H9 (cell line): ENCODE data around the gene TMEM63B. TPM values are rescaled to one million over a fixed set of nuclear protein-coding genes. Genes with fewer than 3 reads are reported as not detected.

Experiments used
- DNase-seq: peaks from one replicate; pipeline ENCODE4 v3.0.0-alpha.2; 2017
- H2AFZ ChIP-seq: one replicate; pipeline ENCODE4 v1.6.1; 2013; ENCODE audit warnings: mild to moderate bottlenecking, low read length, control low read depth, moderate library complexity
- H2AK5ac ChIP-seq: 2 replicates; pipeline ENCODE4 v1.6.1; 2013; ENCODE audit warnings: low read length, control low read depth, mixed read lengths; ENCODE audit not compliant: insufficient read length
- H2BK120ac ChIP-seq: one replicate; pipeline ENCODE4 v1.6.1; 2013; ENCODE audit warnings: low read depth, mild to moderate bottlenecking, low read length, control low read depth, inconsistent platforms; ENCODE audit not compliant: poor library complexity, severe bottlenecking
- H2BK12ac ChIP-seq: 2 replicates; pipeline ENCODE4 v1.6.1; 2013; ENCODE audit warnings: low read length, control low read depth, mixed read lengths, low read depth; ENCODE audit not compliant: insufficient read length
- H2BK15ac ChIP-seq: 2 replicates; pipeline ENCODE4 v1.6.1; 2013; ENCODE audit warnings: low read depth, low read length, control low read depth
- H2BK20ac ChIP-seq: one replicate; pipeline ENCODE4 v1.6.1; 2013; ENCODE audit warnings: low read depth, mild to moderate bottlenecking, low read length, control low read depth, inconsistent platforms; ENCODE audit not compliant: poor library complexity, severe bottlenecking
- H2BK5ac ChIP-seq: 2 replicates; pipeline ENCODE4 v1.6.1; 2013; ENCODE audit warnings: low read length, control low read depth, mixed read lengths; ENCODE audit not compliant: insufficient read length
- H3K14ac ChIP-seq: 2 replicates; pipeline ENCODE4 v1.6.1; 2013; ENCODE audit warnings: low read length, control low read depth; ENCODE audit not compliant: insufficient read depth
- H3K18ac ChIP-seq: 2 replicates; pipeline ENCODE4 v1.6.1; 2013; ENCODE audit warnings: low read depth, mild to moderate bottlenecking, mixed read lengths, low read length, control low read depth; ENCODE audit not compliant: insufficient read length
- H3K23ac ChIP-seq: 2 replicates; pipeline ENCODE4 v1.6.1; 2013; ENCODE audit warnings: low read length, control low read depth, mixed read lengths, low read depth; ENCODE audit not compliant: insufficient read length
- H3K23me2 ChIP-seq: 2 replicates; pipeline ENCODE4 v1.6.1; 2013; ENCODE audit warnings: low read depth, mild to moderate bottlenecking, mixed read lengths, low read length, control low read depth; ENCODE audit not compliant: insufficient read length, poor library complexity, severe bottlenecking
- H3K27ac ChIP-seq: 2 replicates; pipeline ENCODE4 v1.5.1; 2013; ENCODE audit warnings: low read length, control low read depth, mixed read lengths, low read depth; ENCODE audit not compliant: insufficient read length
- H3K27me3 ChIP-seq: 2 replicates; pipeline ENCODE4 v1.6.1; 2013; ENCODE audit warnings: low read length, control low read depth, inconsistent platforms; ENCODE audit not compliant: insufficient read depth
- H3K4ac ChIP-seq: 2 replicates; pipeline ENCODE4 v1.6.1; 2013; ENCODE audit warnings: low read depth, mild to moderate bottlenecking, control low read depth, inconsistent platforms, low read length, moderate library complexity
- H3K4me1 ChIP-seq: 2 replicates; pipeline ENCODE4 v1.6.1; 2013; ENCODE audit warnings: low read length, control low read depth, inconsistent platforms; ENCODE audit not compliant: insufficient read depth
- H3K4me2 ChIP-seq: 2 replicates; pipeline ENCODE4 v1.6.1; 2013; ENCODE audit warnings: low read length, control low read depth, mixed read lengths; ENCODE audit not compliant: insufficient read length, insufficient read depth
- H3K56ac ChIP-seq: 2 replicates; pipeline ENCODE4 v1.6.1; 2013; ENCODE audit warnings: low read depth, mild to moderate bottlenecking, mixed read lengths, low read length, control low read depth; ENCODE audit not compliant: insufficient read length
- H3K79me1 ChIP-seq: 2 replicates; pipeline ENCODE4 v1.6.1; 2013; ENCODE audit warnings: low read depth, mild to moderate bottlenecking, moderate library complexity, low read length, control low read depth, inconsistent platforms; ENCODE audit not compliant: insufficient read depth, poor library complexity, severe bottlenecking
- H3K79me2 ChIP-seq: 2 replicates; pipeline ENCODE4 v1.6.1; 2013; ENCODE audit warnings: low read length, control low read depth, inconsistent platforms; ENCODE audit not compliant: insufficient read depth
- H3K9ac ChIP-seq: 2 replicates; pipeline ENCODE4 v1.6.1; 2013; ENCODE audit warnings: low read length, control low read depth, mixed read lengths; ENCODE audit not compliant: insufficient read length; ENCODE audit errors: extremely low read depth
- H3K9me3 ChIP-seq: one replicate; pipeline ENCODE4 v1.6.1; 2013; ENCODE audit warnings: low read depth, low read length, inconsistent platforms; ENCODE audit not compliant: control insufficient read depth
- H3T11ph ChIP-seq: one replicate; pipeline ENCODE4 v1.6.1; 2013; ENCODE audit warnings: mild to moderate bottlenecking, low read length, control low read depth, inconsistent platforms
- H4K20me1 ChIP-seq: one replicate; pipeline ENCODE4 v1.6.1; 2013; ENCODE audit not compliant: control insufficient read depth, insufficient read length, insufficient read depth
- H4K5ac ChIP-seq: 2 replicates; pipeline ENCODE4 v1.6.1; 2013; ENCODE audit warnings: low read depth, mild to moderate bottlenecking, mixed read lengths, low read length, control low read depth; ENCODE audit not compliant: insufficient read length
- H4K8ac ChIP-seq: replicated peaks from 2 replicates; pipeline ENCODE4 v1.6.1; 2013; ENCODE audit warnings: low read length, control low read depth, mixed read lengths, low read depth; ENCODE audit not compliant: insufficient read length
- H4K91ac ChIP-seq: 2 replicates; pipeline ENCODE4 v1.6.1; 2013; ENCODE audit warnings: low read depth, mild to moderate bottlenecking, moderate library complexity, mixed read lengths, low read length, control low read depth; ENCODE audit not compliant: insufficient read length
- H3K27ac Mint-ChIP-seq, 3 experiments: 2 replicates in 2 of 3; 3 replicates in 1 of 3; pipeline ENCODE4 v1.8.0; 2020 to 2021; ENCODE audit warnings: mixed read lengths in 3 of 3, mild to moderate bottlenecking in 1 of 3, moderate library complexity in 1 of 3
- H3K27me3 Mint-ChIP-seq: 2 replicates; pipeline ENCODE4 v1.8.0; 2021; ENCODE audit warnings: low read depth, mild to moderate bottlenecking, moderate library complexity, mixed read lengths
- H3K36me3 Mint-ChIP-seq, 3 experiments: 2 replicates in 2 of 3; 3 replicates in 1 of 3; pipeline ENCODE4 v1.8.0; 2020 to 2021; ENCODE audit warnings: low read depth in 3 of 3, mixed read lengths in 3 of 3; ENCODE audit not compliant: insufficient read depth in 1 of 3
- H3K4me1 Mint-ChIP-seq, 2 experiments: 2 replicates each; pipeline ENCODE4 v1.8.0; 2020; ENCODE audit warnings: mixed read lengths in 2 of 2
- H3K4me3 Mint-ChIP-seq, 2 experiments: 2 replicates in 1 of 2; 3 replicates in 1 of 2; pipeline ENCODE4 v1.8.0; 2020 to 2021; ENCODE audit warnings: mild to moderate bottlenecking in 2 of 2, mixed read lengths in 2 of 2, moderate library complexity in 1 of 2
- H3K9me3 Mint-ChIP-seq, 2 experiments: 2 replicates in 1 of 2; 3 replicates in 1 of 2; pipeline ENCODE4 v1.8.0; 2020; ENCODE audit warnings: mild to moderate bottlenecking in 2 of 2, mixed read lengths in 2 of 2, moderate library complexity in 1 of 2
- CTCF ChIP-seq: fragments of 200-600 bp; sonication (generic); conservative IDR thresholded peaks from 3 replicates; pipeline ENCODE4 v1.8.0; 2021; ENCODE audit warnings: antibody characterized with exemption, mild to moderate bottlenecking
- WGBS: extraction: QIAGEN DNeasy Blood & Tissue Kit; methylation state at CpG from one replicate; pipeline ENCODE4 v1.1.7; 2013; ENCODE audit warnings: missing lambda C conversion rate, low lambda C conversion rate, mixed read lengths; ENCODE audit not compliant: insufficient read length; ENCODE audit errors: extremely low coverage; 5-methylcytosine and 5-hydroxymethylcytosine counted together
- total RNA-seq: library from RNA; stranded (reverse); gene quantifications from 2 replicates; pipeline ENCODE4 v1.2.1, GENCODE V29; 2021

Gene TMEM63B
- total RNA-seq, 1 experiment from 2014 or later = 56.3 TPM

GRCh38 chr6:44138717-44139350 lies 11.5 kb downstream of the TMEM63B start:
- WGBS = no CpG with 5 or more reads among the region's 6 CpGs

More at GRCh38 chr6:44138717-44139350, 11.5 kb downstream of the TMEM63B start:
- H3K27ac ChIP-seq = no peak overlapping the region
- no peak overlapping the region for H2BK120ac ChIP-seq
- no peak overlapping the region for H2BK15ac ChIP-seq
- H3K23me2 ChIP-seq = no peaks in the 10 kb centered on the region
- H3K18ac ChIP-seq = no peak overlapping the region
- no peak overlapping the region for H3K23ac ChIP-seq
- no peak for DNase-seq
- no peak overlapping the region for H4K5ac ChIP-seq
- Mint-ChIP-seq H3K27ac (peak overlapping the region in 1 of 3 experiments; percentile 20; a peak in 2 of 7 replicates), H3K4me3 (no peak overlapping the region), H3K27me3 (no peaks in the 10 kb centered on the region), H3K36me3 (peaks cover 34 to 67% (median 51%) of the 10 kb centered on the region in 3 experiments), H3K9me3 (no peaks in the 10 kb centered on the region), H3K4me1 (peaks cover 8 to 35% of the 10 kb centered on the region in 2 experiments)
- no peak overlapping the region for H3K56ac ChIP-seq
- H4K91ac ChIP-seq = no peak overlapping the region
- H4K8ac ChIP-seq = no peak overlapping the region
- H4K20me1 ChIP-seq = no peaks in the 10 kb centered on the region
- no peak overlapping the region for H3T11ph ChIP-seq
- H2BK20ac ChIP-seq = no peak overlapping the region
- H3K9me3 ChIP-seq = no peaks in the 10 kb centered on the region
- H2AFZ ChIP-seq = no peak overlapping the region
- no peak overlapping the region for H2AK5ac ChIP-seq
- no peak overlapping the region for H2BK12ac ChIP-seq
- no peak overlapping the region for H3K9ac ChIP-seq
- H3K4me2 ChIP-seq = no peak overlapping the region
- H2BK5ac ChIP-seq = no peak overlapping the region
- H3K79me1 ChIP-seq = no peaks in the 10 kb centered on the region
- TF ChIP-seq CTCF = no peak
- no peaks in the 10 kb centered on the region for H3K79me2 ChIP-seq
- no peaks in the 10 kb centered on the region for H3K27me3 ChIP-seq
- H3K14ac ChIP-seq = no peak overlapping the region; the same call in 1 of the 2 replicates
- no peaks in the 10 kb centered on the region for H3K4me1 ChIP-seq
- H3K4ac ChIP-seq = no peak overlapping the region
